Heart left ventricle (tissue), 13 donors: ENCODE results near the gene PRKN.

Source experiments
- CTCF ChIP-seq, 12 donors: fragments of 200-600 bp; sonication (generic) in 4 of 12; IDR thresholded peaks; one replicate each; pipeline versions ENCODE4 v1.5.0 to v1.8.0; 2018 to 2022; ENCODE audit warnings: antibody characterized with exemption in 12 of 12, mild to moderate bottlenecking in 5 of 12
- POLR2A ChIP-seq, 2 donors: fragments of 450-650 bp; IDR thresholded peaks; one replicate each; pipeline ENCODE4 v1.6.1; 2017; ENCODE audit warnings: antibody characterized with exemption in 2 of 2, mild to moderate bottlenecking in 2 of 2, moderate library complexity in 2 of 2
- donor health status: ischemic (EF 13 %, LVEDD 7.1; RV severe dilation, severe dysfunction).
- donor health status: DM: no; HTN: yes; CAD: no.
- donor health status: DM: no; HTN: no; CAD: no.
- donor health status: ischemic (EF 25% LVEDD 6.9; RV normal size, moderate dysfunction).
- donor health status: ischemic (EF 25% LVEDD 5.7; RV mildly dilated, moderate dysfunction).
- donor health status: ischemic (EF 35%, LVEDD 5.7; RV mildly dilated, moderate dysfunction).
- donor health status: nonischemic (EF 11% LVEDD 7.7; RV severe dilation, severe dysfunction).
- donor health status: DM: yes; HTN: yes; CAD: no.
- donor health status: PGD.
- donor health status: ischemic (EF 29% LVEDD 5.4; RV normal size, mild dysfunction).
- donor health status: nonischemic (EF 23%, LVEDD 6.1; RV moderate dilation, normal function).

- TF ChIP-seq CTCF (IDR thresholded peaks at IDR 0.05) (no peak), POLR2A (IDR thresholded peaks at IDR 0.05) (no peak)
These were observed 1293.2 kb downstream of the PRKN start for GRCh38 chr6:161434350-161434749.
